T-helper 17 cell (primary cell): ENCODE measurements around the gene DAGLB. TPM values are rescaled to one million over a fixed set of nuclear protein-coding genes. Genes with fewer than 3 reads are reported as not detected.
A peak's percentile ranks its signal among the peaks of the same experiment; 100 is the strongest.
"Not testable (repeated sequence)": the region's sequence is repeated elsewhere in the genome, so short reads cannot be mapped to it uniquely, and the experiment has no call there.

ENCODE experiments used
- ATAC-seq: fragments of 150-1000 bp; cut with Tn5 transposase; 2 replicates; pipeline ENCODE4 v1.10.0; 2021; ENCODE audit warnings: mild to moderate bottlenecking, moderate library complexity
- DNase-seq, 3 donors: peaks; one replicate each; pipeline versions ENCODE4 v3.0.0 to v3.0.0-alpha.2; 2020 to 2021
- H3K9me3 ChIP-seq: one replicate; pipeline ENCODE4 v1.7.0; 2013; ENCODE audit warnings: low read length, mild to moderate bottlenecking; ENCODE audit not compliant: control insufficient read depth, poor library complexity, severe bottlenecking
- H3K27ac Mint-ChIP-seq: one replicate; pipeline ENCODE4 v1.8.0; 2022; ENCODE audit warnings: mild to moderate bottlenecking, moderate library complexity, mixed read lengths
- H3K27me3 Mint-ChIP-seq: one replicate; pipeline ENCODE4 v1.8.0; 2022; ENCODE audit warnings: mixed read lengths
- H3K36me3 Mint-ChIP-seq: one replicate; pipeline ENCODE4 v1.8.0; 2022; ENCODE audit warnings: low read depth, mixed read lengths
- H3K4me1 Mint-ChIP-seq: one replicate; pipeline ENCODE4 v1.8.0; 2022; ENCODE audit warnings: mild to moderate bottlenecking, mixed read lengths
- H3K4me3 Mint-ChIP-seq: one replicate; pipeline ENCODE4 v1.8.0; 2022; ENCODE audit warnings: mild to moderate bottlenecking, moderate library complexity, mixed read lengths
- total RNA-seq, 4 donors: library from RNA in 2 of 4; stranded (reverse) in 2 of 4; gene quantifications; one replicate each; pipeline ENCODE4 v1.2.3 and lab custom pipeline; 2022 to 2026

The DAGLB gene
- total RNA-seq, 2 donors from 2014 or later, result 19.6 to 26.8 TPM

- H3K27ac Mint-ChIP-seq, result no peak overlapping the region
- no peaks in the 10 kb centered on the region for H3K9me3 ChIP-seq
- no peaks in the 10 kb centered on the region for H3K36me3 Mint-ChIP-seq
- H3K4me1 Mint-ChIP-seq, result peaks cover 51% of the 10 kb centered on the region
- DNase-seq, result no peak
- no peak overlapping the region for H3K4me3 Mint-ChIP-seq
- no peaks in the 10 kb centered on the region for H3K27me3 Mint-ChIP-seq
- ATAC-seq, result no peak
These were observed 31.3 kb upstream of the DAGLB start for GRCh38 chr7:6479067-6479466.

GRCh38 chr7:6478186-6478585 lies 30.4 kb upstream of the DAGLB start:
- ATAC-seq, result no peak
- no peak overlapping the region for H3K27ac Mint-ChIP-seq
- H3K36me3 Mint-ChIP-seq, result no peaks in the 10 kb centered on the region

GRCh38 chr7:6477318-6477660 lies 29.5 kb upstream of the DAGLB start:
- Mint-ChIP-seq H3K4me1 (peaks cover 45% of the 10 kb centered on the region), H3K27ac (no peak overlapping the region), H3K36me3 (no peaks in the 10 kb centered on the region), H3K4me3 (no peak overlapping the region), H3K27me3 (no peaks in the 10 kb centered on the region)
- H3K9me3 ChIP-seq, result no peaks in the 10 kb centered on the region
- ATAC-seq (no peak), DNase-seq (no peak)

More at GRCh38 chr7:6478186-6478585, 30.4 kb upstream of the DAGLB start:
- no peak for DNase-seq
- H3K9me3 ChIP-seq, result no peaks in the 10 kb centered on the region
- H3K27me3 Mint-ChIP-seq, result no peaks in the 10 kb centered on the region
- H3K4me1 Mint-ChIP-seq, result peaks cover 51% of the 10 kb centered on the region
- H3K4me3 Mint-ChIP-seq, result no peak overlapping the region

GRCh38 chr7:6476596-6477317 lies 29.0 kb upstream of the DAGLB start:
- Mint-ChIP-seq H3K36me3 (no peaks in the 10 kb centered on the region), H3K4me3 (no peak overlapping the region), H3K27ac (peak overlapping the region; percentile 61), H3K4me1 (peaks cover 43% of the 10 kb centered on the region), H3K27me3 (no peaks in the 10 kb centered on the region)
- no peak for DNase-seq
- H3K9me3 ChIP-seq, result no peaks in the 10 kb centered on the region
- ATAC-seq, result no peak

- Mint-ChIP-seq H3K36me3 (no peaks in the 10 kb centered on the region), H3K4me1 (peaks cover 35% of the 10 kb centered on the region), H3K27me3 (no peaks in the 10 kb centered on the region), H3K27ac (peak overlapping the region; percentile 61), H3K4me3 (no peak overlapping the region)
- H3K9me3 ChIP-seq, result no peaks in the 10 kb centered on the region
- peak; percentile 28 for ATAC-seq
- DNase-seq, result no peak
These were observed 27.9 kb upstream of the DAGLB start for GRCh38 chr7:6475433-6476186.

GRCh38 chr7:6465862-6466261 lies 18.1 kb upstream of the DAGLB start:
- no peaks in the 10 kb centered on the region for H3K9me3 ChIP-seq
- peaks cover 7% of the 10 kb centered on the region for H3K36me3 Mint-ChIP-seq
- ATAC-seq (no peak), DNase-seq (no peak)
- H3K27ac Mint-ChIP-seq, result peak overlapping the region; percentile 59
- peaks cover 2% of the 10 kb centered on the region for H3K4me1 Mint-ChIP-seq
- H3K4me3 Mint-ChIP-seq, result no peak overlapping the region
- no peaks in the 10 kb centered on the region for H3K27me3 Mint-ChIP-seq

- not testable (repeated sequence) for DNase-seq, H3K27ac Mint-ChIP-seq, ATAC-seq, H3K27me3 Mint-ChIP-seq, H3K4me3 Mint-ChIP-seq, H3K36me3 Mint-ChIP-seq, H3K4me1 Mint-ChIP-seq, H3K9me3 ChIP-seq
These were observed 15.9 kb upstream of the DAGLB start for GRCh38 chr7:6463609-6464008.

- Mint-ChIP-seq H3K27ac (no peak overlapping the region), H3K27me3 (no peaks in the 10 kb centered on the region), H3K4me3 (no peak overlapping the region), H3K4me1 (peaks cover 2% of the 10 kb centered on the region), H3K36me3 (peaks cover 5% of the 10 kb centered on the region)
- ATAC-seq, result no peak
- DNase-seq, result no peak
- no peaks in the 10 kb centered on the region for H3K9me3 ChIP-seq
These were observed 14.3 kb upstream of the DAGLB start for GRCh38 chr7:6461946-6462550.

- H3K27ac Mint-ChIP-seq, result peak overlapping the region; percentile 72
- H3K4me3 Mint-ChIP-seq, result no peak overlapping the region
- H3K36me3 Mint-ChIP-seq, result peaks cover 4% of the 10 kb centered on the region
- peaks cover 2% of the 10 kb centered on the region for H3K4me1 Mint-ChIP-seq
- no peaks in the 10 kb centered on the region for H3K9me3 ChIP-seq
- ATAC-seq (no peak), DNase-seq (no peak)
- H3K27me3 Mint-ChIP-seq, result no peaks in the 10 kb centered on the region
These were observed 13.3 kb upstream of the DAGLB start for GRCh38 chr7:6460990-6461584.

GRCh38 chr7:6460303-6460702 lies 12.5 kb upstream of the DAGLB start:
- H3K9me3 ChIP-seq, result no peaks in the 10 kb centered on the region
- Mint-ChIP-seq H3K4me1 (peaks cover 2% of the 10 kb centered on the region), H3K27me3 (no peaks in the 10 kb centered on the region), H3K36me3 (peaks cover 2% of the 10 kb centered on the region), H3K4me3 (no peak overlapping the region), H3K27ac (no peak overlapping the region)
- DNase-seq (no peak), ATAC-seq (no peak)

GRCh38 chr7:6458676-6459075 lies 10.9 kb upstream of the DAGLB start:
- ATAC-seq, H3K4me3 Mint-ChIP-seq, DNase-seq, H3K36me3 Mint-ChIP-seq, H3K9me3 ChIP-seq, H3K27me3 Mint-ChIP-seq, H3K27ac Mint-ChIP-seq, H3K4me1 Mint-ChIP-seq: not testable (repeated sequence)

GRCh38 chr7:6453734-6454133 lies 6.0 kb upstream of the DAGLB start:
- Mint-ChIP-seq H3K4me1 (no peaks in the 10 kb centered on the region), H3K4me3 (no peak overlapping the region), H3K27ac (no peak overlapping the region)

GRCh38 chr7:6451224-6451705 lies 3.5 kb upstream of the DAGLB start:
- Mint-ChIP-seq H3K4me1 (peaks cover 8% of the 10 kb centered on the region), H3K27me3 (no peaks in the 10 kb centered on the region), H3K36me3 (peaks cover 3% of the 10 kb centered on the region), H3K27ac (no peak overlapping the region), H3K4me3 (no peak overlapping the region)
- DNase-seq (no peak), ATAC-seq (no peak)
- no peaks in the 10 kb centered on the region for H3K9me3 ChIP-seq

More at GRCh38 chr7:6453734-6454133, 6.0 kb upstream of the DAGLB start:
- no peak for DNase-seq
- Mint-ChIP-seq H3K27me3 (no peaks in the 10 kb centered on the region), H3K36me3 (no peaks in the 10 kb centered on the region)
- H3K9me3 ChIP-seq, result no peaks in the 10 kb centered on the region
- no peak for ATAC-seq
